Activated CD8-positive, alpha-beta T cell treated with anti-CD3 and anti-CD28 coated beads, Interleukin-2, amount 10 ng/mL, durations not matched to agents 7 days and 5 days (primary cell): ENCODE results near the gene RUFY1. TPM values are rescaled to one million over a fixed set of nuclear protein-coding genes. Genes with fewer than 3 reads are reported as not detected.
A peak's percentile ranks its signal among the peaks of the same experiment; 100 is the strongest.
"Not testable (repeated sequence)": the region's sequence is repeated elsewhere in the genome, so short reads cannot be mapped to it uniquely, and the experiment has no call there.

Experiments
- ATAC-seq: fragments of 150-1000 bp; cut with Tn5 transposase; one replicate; pipeline ENCODE4 v1.10.0; 2021; ENCODE audit warnings: moderate library complexity
- CTCF ChIA-PET: fragments of 350-600 bp; sonication (Branson Sonifier 250); formaldehyde crosslinking; loops from one replicate; lab custom pipeline; 2021; ENCODE audit warnings: antibody characterized with exemption; lab: Charles Lee
- POLR2A ChIA-PET: fragments of 350-600 bp; sonication (Branson Sonifier 250); formaldehyde crosslinking; loops from one replicate; lab custom pipeline; 2021; ENCODE audit warnings: antibody characterized with exemption; lab: Charles Lee
- DNase-seq: peaks from one replicate; pipeline ENCODE4 v3.0.0-alpha.2; 2020
- H3K27ac Mint-ChIP-seq: one replicate; pipeline ENCODE4 v1.8.0; 2021; ENCODE audit warnings: mild to moderate bottlenecking, mixed read lengths
- H3K27me3 Mint-ChIP-seq: one replicate; pipeline ENCODE4 v1.8.0; 2021; ENCODE audit warnings: low read depth, mixed read lengths
- H3K36me3 Mint-ChIP-seq: one replicate; pipeline ENCODE4 v1.8.0; 2021; ENCODE audit warnings: low read depth, mixed read lengths
- H3K4me1 Mint-ChIP-seq: one replicate; pipeline ENCODE4 v1.8.0; 2021; ENCODE audit warnings: low read depth, mixed read lengths
- H3K4me3 Mint-ChIP-seq: one replicate; pipeline ENCODE4 v1.8.0; 2021; ENCODE audit warnings: mild to moderate bottlenecking, mixed read lengths
- H3K9me3 Mint-ChIP-seq: one replicate; pipeline ENCODE4 v1.8.0; 2022; ENCODE audit warnings: mixed read lengths; ENCODE audit not compliant: insufficient read depth
- total RNA-seq, 2 experiments: library from RNA; stranded (reverse); gene quantifications; one replicate each; pipeline ENCODE4 v1.2.3, GENCODE V29; 2021

RUFY1 gene
- total RNA-seq, 2 experiments from 2014 or later, result 43.4 to 46.3 TPM

- POLR2A ChIA-PET, result interaction anchor here (1.8 to 6.5 kb wide), 5 partner anchors 14 to 169 kb away, joined by 6 to 158 read pairs (median 37); partner anchors contain the start of genes CBY3, LTC4S and RUFY1
These were observed 74.5 kb downstream of the RUFY1 start for GRCh38 chr5:179624841-179625271.

DNA sequence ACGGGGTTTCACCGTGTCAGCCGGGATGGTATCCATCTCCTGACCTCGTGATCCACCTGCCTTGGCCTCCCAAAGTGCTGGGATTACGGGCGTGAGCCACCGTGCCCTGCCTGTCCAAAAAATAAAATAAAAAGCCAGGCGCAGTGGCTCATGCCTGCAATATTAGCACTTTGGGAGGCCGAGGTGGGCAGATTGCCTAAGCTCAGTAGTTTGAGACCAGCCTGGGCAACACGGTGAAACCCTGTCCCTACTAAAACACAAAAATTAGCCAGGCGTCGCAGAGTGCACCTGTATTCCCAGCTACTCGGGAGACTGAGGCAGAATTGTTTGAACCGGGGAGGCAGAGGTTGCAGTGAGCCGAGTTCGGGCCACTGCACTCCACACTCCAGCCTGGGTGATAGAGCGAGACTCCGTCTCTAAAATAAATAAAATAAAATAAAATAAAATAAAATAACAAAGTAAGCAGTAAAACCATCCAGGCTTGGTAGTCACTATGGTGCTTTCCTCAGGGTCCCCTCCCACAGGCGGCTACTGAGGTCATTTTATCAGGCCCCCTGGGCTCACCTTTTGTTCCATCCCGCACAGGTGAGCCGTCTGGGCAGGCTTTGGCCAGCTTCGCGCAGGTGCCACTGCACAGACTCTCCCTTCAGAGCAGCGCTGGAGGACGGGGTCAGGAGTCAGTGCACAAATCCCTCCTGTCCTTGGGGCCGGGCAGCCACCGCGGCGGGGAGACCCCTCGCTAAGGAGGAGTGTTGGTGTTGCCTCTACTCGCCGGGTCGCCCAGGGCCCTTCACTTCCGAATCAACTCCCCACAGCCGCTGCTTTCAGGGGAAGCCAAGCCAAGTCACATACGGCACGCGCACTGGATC lies 83.4 kb downstream of the RUFY1 start:
- DNase-seq, H3K27me3 Mint-ChIP-seq, H3K36me3 Mint-ChIP-seq, H3K9me3 Mint-ChIP-seq, H3K27ac Mint-ChIP-seq, CTCF ChIA-PET, H3K4me1 Mint-ChIP-seq: not testable (repeated sequence)
- ATAC-seq, result peak; percentile 74
- peak overlapping the region; percentile 18 for H3K4me3 Mint-ChIP-seq
- POLR2A ChIA-PET, result interaction anchor here (1.7 kb wide), 1 partner anchor 10 kb away, joined by 7 read pairs; the partner anchor contains the start of gene HNRNPH1

More at GRCh38 chr5:179624841-179625271, 74.5 kb downstream of the RUFY1 start:
- Mint-ChIP-seq H3K27ac (peak overlapping the region; percentile 99), H3K4me1 (peaks cover 28% of the 10 kb centered on the region), H3K4me3 (peak overlapping the region; percentile 92), H3K27me3 (no peaks in the 10 kb centered on the region), H3K36me3 (peaks cover 44% of the 10 kb centered on the region), H3K9me3 (no peaks in the 10 kb centered on the region)
- ATAC-seq (no peak), DNase-seq (no peak)
- CTCF ChIA-PET, result interaction anchor here (0.5 to 1.1 kb wide), 3 partner anchors 26 to 465 kb away, joined by 3 read pairs; no protein-coding TSS in a partner anchor

GRCh38 chr5:179634370-179635172 lies 84.2 kb downstream of the RUFY1 start:
- H3K27ac Mint-ChIP-seq, H3K9me3 Mint-ChIP-seq, H3K36me3 Mint-ChIP-seq, DNase-seq, POLR2A ChIA-PET, CTCF ChIA-PET, H3K4me3 Mint-ChIP-seq, H3K4me1 Mint-ChIP-seq, H3K27me3 Mint-ChIP-seq: not testable (repeated sequence)
- ATAC-seq, result peak; percentile 98

- not testable (repeated sequence) for DNase-seq, H3K4me3 Mint-ChIP-seq, H3K27ac Mint-ChIP-seq, H3K4me1 Mint-ChIP-seq, H3K9me3 Mint-ChIP-seq, H3K27me3 Mint-ChIP-seq, H3K36me3 Mint-ChIP-seq, ATAC-seq
- ChIA-PET POLR2A (interaction anchor here (1.4 kb wide), 1 partner anchor 16 kb away, joined by 9 read pairs; the partner anchor contains the start of gene HNRNPH1), CTCF (interaction anchor here (0.9 kb wide), 1 partner anchor 336 kb away, joined by 3 read pairs; no protein-coding TSS in a partner anchor)
These were observed 88.9 kb downstream of the RUFY1 start for GRCh38 chr5:179639296-179639695.

GRCh38 chr5:179641745-179642144 lies 91.4 kb downstream of the RUFY1 start:
- H3K27me3 Mint-ChIP-seq, H3K4me1 Mint-ChIP-seq, H3K9me3 Mint-ChIP-seq, H3K36me3 Mint-ChIP-seq, POLR2A ChIA-PET, CTCF ChIA-PET, H3K27ac Mint-ChIP-seq, H3K4me3 Mint-ChIP-seq, DNase-seq, ATAC-seq: not testable (repeated sequence)

DNA sequence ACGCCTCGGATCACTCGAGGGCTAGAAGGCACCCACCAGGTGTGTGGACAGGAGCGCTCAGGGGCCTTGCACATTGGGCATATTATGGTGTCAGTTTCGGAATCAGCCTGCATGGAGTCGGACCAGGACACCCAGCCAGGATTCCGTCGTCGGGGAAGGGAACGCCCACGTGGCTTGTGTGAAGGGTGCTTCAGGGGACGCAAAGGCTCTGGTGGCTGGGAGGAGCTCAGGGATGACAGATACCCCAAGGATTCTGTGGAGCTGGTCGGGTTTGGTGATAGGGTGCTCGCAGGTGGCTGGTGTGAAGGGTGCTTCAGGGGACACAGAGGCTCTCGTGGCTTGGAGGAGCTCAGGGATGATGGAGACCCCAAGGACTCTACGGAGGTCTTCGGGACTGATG lies 92.3 kb downstream of the RUFY1 start:
- H3K4me3 Mint-ChIP-seq, ATAC-seq, CTCF ChIA-PET, POLR2A ChIA-PET, H3K9me3 Mint-ChIP-seq, H3K36me3 Mint-ChIP-seq, DNase-seq, H3K27me3 Mint-ChIP-seq, H3K4me1 Mint-ChIP-seq: not testable (repeated sequence)
- peak overlapping the region; percentile 25 for H3K27ac Mint-ChIP-seq

GRCh38 chr5:179643141-179643920 lies 93.0 kb downstream of the RUFY1 start:
- POLR2A ChIA-PET, H3K27me3 Mint-ChIP-seq, CTCF ChIA-PET, DNase-seq, H3K36me3 Mint-ChIP-seq, H3K27ac Mint-ChIP-seq, H3K4me3 Mint-ChIP-seq, H3K9me3 Mint-ChIP-seq, H3K4me1 Mint-ChIP-seq, ATAC-seq: not testable (repeated sequence)

DNA sequence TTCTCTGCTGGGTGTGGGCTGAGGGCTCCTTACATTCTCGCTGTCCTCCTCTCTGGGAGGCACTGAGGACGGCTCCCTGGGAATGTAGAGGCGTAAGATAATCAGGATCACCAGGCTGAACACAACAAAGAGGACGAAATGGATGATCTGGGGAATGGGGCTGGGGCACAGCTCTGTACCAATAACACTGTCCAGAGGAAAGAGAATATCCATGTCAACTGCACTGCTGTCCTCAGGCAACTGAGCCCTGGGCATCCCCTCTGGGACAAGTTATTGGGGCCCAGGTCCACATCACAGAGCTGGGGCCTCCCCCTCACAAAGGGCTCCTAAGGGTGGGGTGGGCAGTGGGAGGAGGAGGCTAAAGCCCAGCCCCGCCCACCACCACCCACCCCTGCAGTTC lies 94.4 kb downstream of the RUFY1 start:
- DNase-seq, H3K9me3 Mint-ChIP-seq, H3K4me1 Mint-ChIP-seq, POLR2A ChIA-PET, H3K36me3 Mint-ChIP-seq, ATAC-seq, H3K4me3 Mint-ChIP-seq, CTCF ChIA-PET, H3K27ac Mint-ChIP-seq, H3K27me3 Mint-ChIP-seq: not testable (repeated sequence)

- Mint-ChIP-seq H3K4me3 (no peak overlapping the region), H3K27ac (no peak overlapping the region), H3K36me3 (no peaks in the 10 kb centered on the region), H3K27me3 (no peaks in the 10 kb centered on the region), H3K9me3 (no peaks in the 10 kb centered on the region), H3K4me1 (no peaks in the 10 kb centered on the region)
- ChIA-PET CTCF (no interaction called here), POLR2A (no interaction called here)
- ATAC-seq, result no peak
- no peak for DNase-seq
These were observed 98.1 kb downstream of the RUFY1 start for GRCh38 chr5:179648410-179648809.

DNA sequence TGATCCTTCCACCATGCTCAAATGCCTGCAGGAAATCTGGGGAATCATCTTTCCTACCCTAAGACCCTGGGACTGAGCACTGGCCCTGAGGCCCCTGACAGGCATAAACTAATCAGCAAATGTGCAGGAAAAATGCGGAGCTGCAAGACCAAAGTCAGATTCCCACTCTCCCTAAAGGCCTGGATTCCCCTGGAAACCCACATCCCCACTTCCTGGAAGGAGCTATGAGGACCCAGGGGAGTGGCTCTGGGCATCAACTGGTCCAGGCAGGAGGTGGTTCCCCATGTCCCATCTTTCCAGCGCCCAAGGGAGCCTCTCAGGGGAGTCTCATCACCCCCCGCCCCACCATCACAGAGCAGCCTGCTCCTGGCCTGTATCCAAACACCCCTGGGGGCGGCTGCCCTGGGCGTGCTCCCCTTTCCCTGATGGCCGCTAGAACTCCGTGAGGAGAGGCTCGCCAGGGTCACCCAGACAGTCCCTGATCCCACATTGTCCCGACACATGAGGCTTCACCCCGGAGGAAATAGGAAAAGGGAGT lies 98.9 kb downstream of the RUFY1 start:
- POLR2A ChIA-PET, H3K27me3 Mint-ChIP-seq, CTCF ChIA-PET, H3K4me3 Mint-ChIP-seq, ATAC-seq, H3K27ac Mint-ChIP-seq, DNase-seq, H3K9me3 Mint-ChIP-seq, H3K4me1 Mint-ChIP-seq, H3K36me3 Mint-ChIP-seq: not testable (repeated sequence)

DNA sequence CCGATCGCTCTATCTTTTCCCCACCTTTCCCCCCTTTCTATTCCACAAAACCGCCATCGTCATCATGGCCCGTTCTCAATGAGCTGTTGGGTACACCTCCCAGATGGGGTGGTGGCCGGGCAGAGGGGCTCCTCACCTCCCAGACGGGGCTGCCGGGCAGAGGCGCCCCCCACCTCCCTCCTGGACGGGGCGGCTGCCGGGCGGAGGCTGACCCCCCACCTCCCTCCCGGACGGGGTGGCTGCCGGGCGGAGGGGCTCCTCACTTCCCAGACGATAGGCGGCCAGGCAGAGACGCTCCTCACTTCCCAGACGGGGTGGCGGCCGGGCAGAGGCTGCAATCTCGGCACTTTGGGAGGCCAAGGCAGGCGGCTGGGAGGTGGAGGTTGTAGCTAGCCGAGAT lies 99.9 kb downstream of the RUFY1 start:
- H3K36me3 Mint-ChIP-seq, result not testable (repeated sequence)

More for the DNA sequence above, 99.9 kb downstream of the RUFY1 start:
- DNase-seq, H3K4me1 Mint-ChIP-seq, CTCF ChIA-PET, H3K27ac Mint-ChIP-seq, ATAC-seq, H3K4me3 Mint-ChIP-seq, H3K9me3 Mint-ChIP-seq, H3K27me3 Mint-ChIP-seq: not testable (repeated sequence)
- POLR2A ChIA-PET, result interaction anchor here (0.6 kb wide), 1 partner anchor 34 kb away, joined by 3 read pairs; no protein-coding TSS in a partner anchor
